Activated CD4-positive, alpha-beta T cell treated with anti-CD3 and anti-CD28 coated beads, Interleukin-2, amount 10 ng/mL, durations not matched to agents 24 days and 14 days (primary cell): ENCODE results near the gene SCAMP4. TPM values are rescaled to one million over a fixed set of nuclear protein-coding genes. Genes with fewer than 3 reads are reported as not detected.

Experiments used
- DNase-seq: peaks from one replicate; pipeline ENCODE4 v3.0.0; 2022
- H3K27ac Mint-ChIP-seq: one replicate; pipeline ENCODE4 v1.8.0; 2022; ENCODE audit warnings: mild to moderate bottlenecking, mixed read lengths
- H3K27me3 Mint-ChIP-seq: one replicate; pipeline ENCODE4 v1.8.0; 2022; ENCODE audit warnings: mixed read lengths
- H3K36me3 Mint-ChIP-seq: one replicate; pipeline ENCODE4 v1.8.0; 2022; ENCODE audit warnings: low read depth, mild to moderate bottlenecking, mixed read lengths
- H3K4me1 Mint-ChIP-seq: one replicate; pipeline ENCODE4 v1.8.0; 2021; ENCODE audit warnings: mixed read lengths
- H3K4me3 Mint-ChIP-seq: one replicate; pipeline ENCODE4 v1.8.0; 2022; ENCODE audit warnings: mild to moderate bottlenecking, moderate library complexity, mixed read lengths
- H3K9me3 Mint-ChIP-seq: one replicate; pipeline ENCODE4 v1.8.0; 2021; ENCODE audit warnings: mixed read lengths
- intact Hi-C: fragments of 100-400 bp; cut with micrococcal nuclease; formaldehyde crosslinking; loops from one replicate; pipeline ENCODE4 v1.15.1; 2023
- total RNA-seq: library from RNA; stranded (reverse); gene quantifications from 2 replicates; pipeline ENCODE4 v1.2.3, GENCODE V29; 2022

SCAMP4 gene
- total RNA-seq, 1 donor from 2014 or later, result 42.4 TPM

DNA sequence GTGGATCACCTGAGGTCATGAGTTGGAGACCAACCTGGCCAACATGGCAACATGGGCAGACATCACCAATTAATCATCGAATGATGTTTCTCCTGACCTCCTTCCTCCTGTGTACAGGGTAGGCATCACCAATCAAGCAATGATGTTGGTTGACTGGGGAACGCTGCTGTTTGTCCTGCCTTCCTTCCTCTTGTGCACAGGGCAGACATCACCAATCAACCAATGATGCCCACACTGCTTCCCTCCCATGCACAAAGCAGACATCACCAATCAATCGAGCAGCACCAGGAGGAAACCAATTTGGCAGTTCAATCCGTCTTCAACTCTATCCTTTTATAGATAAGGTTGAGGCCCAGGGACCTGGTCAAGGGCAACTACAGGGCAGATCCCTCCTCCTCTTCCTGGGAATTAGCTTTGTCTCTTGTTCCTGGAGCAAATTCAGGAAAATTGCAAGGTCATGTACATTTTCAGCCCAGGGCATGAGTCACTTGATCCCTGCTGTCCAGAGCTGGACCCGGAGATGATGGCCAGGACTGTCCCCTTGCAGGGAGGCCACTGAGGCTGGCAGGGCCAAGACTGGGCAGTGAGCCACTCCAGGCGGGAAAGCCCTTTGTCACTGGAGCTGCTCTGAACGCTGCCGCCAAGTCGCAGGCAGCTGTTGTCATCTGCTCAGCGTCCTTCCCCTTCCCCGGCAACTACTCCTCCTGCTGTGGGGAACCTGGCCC, 30.4 kb downstream of the SCAMP4 start:
- H3K36me3 Mint-ChIP-seq, result peaks cover 28% of the 10 kb centered on the region
- DNase-seq, result peak; percentile 73
- H3K9me3 Mint-ChIP-seq, result peaks cover 16% of the 10 kb centered on the region
- intact Hi-C loops, result no loop called here
- peaks cover 23% of the 10 kb centered on the region for H3K4me1 Mint-ChIP-seq
- H3K27me3 Mint-ChIP-seq, result no peaks in the 10 kb centered on the region
- H3K27ac Mint-ChIP-seq, result no peak overlapping the region
- H3K4me3 Mint-ChIP-seq, result no peak overlapping the region

DNA sequence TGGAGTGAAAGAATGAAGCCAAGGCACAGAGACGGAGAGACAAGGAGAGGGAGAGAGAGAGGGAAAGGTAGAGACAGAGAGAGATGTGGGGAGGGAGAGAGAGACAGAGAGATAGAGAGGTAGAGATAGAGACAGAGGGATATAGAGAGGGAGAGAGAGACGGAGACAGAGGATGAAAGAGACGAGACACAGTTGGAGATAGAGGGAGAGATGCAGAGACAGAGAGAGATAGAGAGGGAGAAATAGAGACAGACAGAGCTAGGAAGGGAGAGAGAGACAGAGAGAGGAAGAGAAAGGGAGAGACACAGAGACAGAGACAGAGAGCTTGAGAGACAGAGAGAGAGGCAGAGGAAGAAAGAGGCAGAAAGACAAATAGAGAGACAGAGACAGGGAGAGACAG, 31.2 kb downstream of the SCAMP4 start:
- intact Hi-C loops, result no loop called here
- peaks cover 15% of the 10 kb centered on the region for H3K9me3 Mint-ChIP-seq
- no peak overlapping the region for H3K4me3 Mint-ChIP-seq
- no peaks in the 10 kb centered on the region for H3K27me3 Mint-ChIP-seq
- peaks cover 28% of the 10 kb centered on the region for H3K36me3 Mint-ChIP-seq
- DNase-seq, result no peak
- H3K4me1 Mint-ChIP-seq, result peaks cover 23% of the 10 kb centered on the region
- peak overlapping the region; percentile 42 for H3K27ac Mint-ChIP-seq

GRCh38 chr19:1936916-1937610, 31.9 kb downstream of the SCAMP4 start:
- H3K4me1 Mint-ChIP-seq, result peaks cover 23% of the 10 kb centered on the region
- peak overlapping the region; percentile 42 for H3K27ac Mint-ChIP-seq
- peaks cover 10% of the 10 kb centered on the region for H3K9me3 Mint-ChIP-seq
- H3K4me3 Mint-ChIP-seq, result no peak overlapping the region
- no peaks in the 10 kb centered on the region for H3K27me3 Mint-ChIP-seq
- intact Hi-C loops, result no loop called here
- H3K36me3 Mint-ChIP-seq, result peaks cover 23% of the 10 kb centered on the region
- no peak for DNase-seq

- Mint-ChIP-seq H3K36me3 (peaks cover 24% of the 10 kb centered on the region), H3K9me3 (peaks cover 7% of the 10 kb centered on the region), H3K4me1 (peaks cover 26% of the 10 kb centered on the region), H3K27ac (no peak overlapping the region), H3K27me3 (no peaks in the 10 kb centered on the region), H3K4me3 (no peak overlapping the region)
- intact Hi-C loops, result no loop called here
- no peak for DNase-seq
Observed at GRCh38 chr19:1938071-1938470, 32.9 kb downstream of the SCAMP4 start.

DNA sequence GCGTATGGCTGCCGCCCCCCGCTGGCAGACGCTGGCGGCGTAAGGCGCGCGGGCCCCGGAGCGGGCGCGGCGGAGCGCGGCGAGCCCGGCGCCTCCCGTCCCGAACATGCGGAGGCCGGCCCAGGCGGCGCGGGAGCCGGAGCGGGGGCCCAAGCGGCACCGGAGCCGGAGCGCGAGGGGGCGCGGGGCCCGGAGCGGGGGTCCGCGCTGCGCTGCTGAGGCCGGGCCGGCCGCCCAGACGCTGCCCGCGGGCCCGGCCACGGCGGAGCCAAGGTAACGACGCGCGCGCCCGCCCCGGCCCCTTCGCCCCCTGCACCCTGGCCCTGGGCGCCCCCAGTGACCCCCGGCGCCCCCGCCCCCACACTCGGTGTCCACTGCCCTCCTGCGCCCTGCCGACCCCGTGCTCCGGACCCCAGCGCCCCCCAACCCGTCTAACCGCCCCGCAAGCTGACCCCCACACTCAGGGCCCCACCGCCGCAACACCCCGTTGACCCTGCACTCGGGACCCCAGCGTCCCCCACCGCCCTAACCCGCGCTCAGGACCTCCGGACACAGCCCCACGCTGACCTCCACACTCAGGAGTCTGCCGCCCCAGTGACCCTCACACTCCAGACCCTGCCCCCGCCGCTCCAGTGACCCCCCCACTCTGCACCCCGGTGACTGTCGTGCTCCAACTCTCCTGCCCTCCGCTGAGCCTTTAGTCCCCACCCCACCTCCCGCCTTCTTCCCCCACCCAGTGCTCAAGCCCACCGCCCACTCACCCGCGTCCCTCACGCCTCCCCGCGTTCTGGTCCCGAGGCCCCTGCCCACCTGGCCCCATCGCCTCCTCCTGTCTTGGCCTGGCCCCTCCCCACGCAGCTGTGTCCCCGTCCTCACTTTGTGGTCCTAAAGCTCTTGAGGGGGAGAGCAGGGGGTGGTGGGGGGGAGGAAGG, 36.2 kb downstream of the SCAMP4 start, which contains the start of gene CSNK1G2:
TSS of gene CSNK1G2 (plus strand) at position 27 of the 932 bp plus-strand sequence. CDS start 28,601 bp downstream, outside the sequence.
- intact Hi-C loops, result loop anchor here (1.0 to 2.0 kb wide), 3 partner anchors 36 to 101 kb away; partner anchors contain the start of genes ADAT3 and SCAMP4
- Mint-ChIP-seq H3K27me3 (no peaks in the 10 kb centered on the region), H3K4me1 (peaks cover 34% of the 10 kb centered on the region), H3K4me3 (peak within 1 kb of the TSS; percentile 92), H3K27ac (peak within 1 kb of the TSS; percentile 95), H3K9me3 (no peaks in the 10 kb centered on the region), H3K36me3 (peaks cover 16% of the 10 kb centered on the region)
- no peak for DNase-seq

DNA sequence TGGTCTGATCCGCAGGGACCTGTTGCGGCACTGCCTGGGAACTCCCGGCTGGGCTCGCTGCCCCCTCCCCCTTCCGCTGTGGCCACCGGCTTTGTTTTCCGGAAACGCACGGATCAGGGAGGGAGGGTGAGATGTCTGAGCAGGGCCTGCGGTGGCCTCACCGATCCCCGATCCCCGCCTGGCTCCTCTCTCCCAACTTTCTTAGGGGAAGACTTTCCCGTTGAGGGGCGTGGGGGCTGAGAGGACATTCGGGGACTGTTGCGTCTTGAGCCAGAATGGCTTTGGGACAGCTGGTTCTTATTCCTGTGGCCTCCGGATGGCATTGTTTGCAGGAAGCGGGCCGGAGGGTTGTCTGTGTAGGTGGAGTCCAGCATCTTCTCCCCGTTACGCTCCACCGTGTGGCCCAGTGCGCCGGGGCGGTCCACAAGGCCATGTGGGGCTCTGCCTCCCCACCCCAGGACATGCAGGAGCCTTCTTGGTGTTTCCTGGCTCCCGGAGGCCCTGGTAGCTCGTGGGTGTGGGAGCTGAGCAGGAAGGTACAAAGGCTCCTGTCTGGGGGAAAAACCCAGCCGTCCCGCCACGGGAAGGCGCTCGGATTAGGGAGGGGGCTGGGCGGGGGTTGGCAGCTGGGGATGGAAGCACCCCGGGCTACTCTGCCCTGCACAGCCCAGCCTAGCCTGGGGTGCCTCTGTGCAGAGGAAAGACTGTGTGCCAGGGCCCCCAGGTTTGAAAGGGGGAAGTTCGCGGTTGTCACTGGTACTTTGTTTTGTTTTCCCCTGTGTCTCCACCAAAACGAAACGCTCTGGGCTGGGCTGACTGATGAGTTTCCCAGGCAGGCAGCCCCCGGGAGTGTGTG, 37.1 kb downstream of the SCAMP4 start:
- H3K9me3 Mint-ChIP-seq, result no peaks in the 10 kb centered on the region
- no peaks in the 10 kb centered on the region for H3K27me3 Mint-ChIP-seq
- H3K4me1 Mint-ChIP-seq, result peaks cover 30% of the 10 kb centered on the region
- H3K36me3 Mint-ChIP-seq, result peaks cover 11% of the 10 kb centered on the region
- H3K27ac Mint-ChIP-seq, result peak overlapping the region; percentile 93
- peak; percentile 95 for DNase-seq
- intact Hi-C loops, result loop anchor here (2.0 kb wide), 2 partner anchors 66 to 100 kb away; no protein-coding TSS in a partner anchor
- H3K4me3 Mint-ChIP-seq, result peak overlapping the region; percentile 92

- H3K36me3 Mint-ChIP-seq, result peaks cover 11% of the 10 kb centered on the region
- H3K4me3 Mint-ChIP-seq, result peak overlapping the region; percentile 92
- DNase-seq, result no peak
- intact Hi-C loops, result loop anchor here (2.0 kb wide), 2 partner anchors 66 to 100 kb away; no protein-coding TSS in a partner anchor
- H3K4me1 Mint-ChIP-seq, result peaks cover 26% of the 10 kb centered on the region
- H3K9me3 Mint-ChIP-seq, result no peaks in the 10 kb centered on the region
- H3K27ac Mint-ChIP-seq, result peak overlapping the region; percentile 93
- no peaks in the 10 kb centered on the region for H3K27me3 Mint-ChIP-seq
Observed at GRCh38 chr19:1942934-1943555, 37.8 kb downstream of the SCAMP4 start.

DNA sequence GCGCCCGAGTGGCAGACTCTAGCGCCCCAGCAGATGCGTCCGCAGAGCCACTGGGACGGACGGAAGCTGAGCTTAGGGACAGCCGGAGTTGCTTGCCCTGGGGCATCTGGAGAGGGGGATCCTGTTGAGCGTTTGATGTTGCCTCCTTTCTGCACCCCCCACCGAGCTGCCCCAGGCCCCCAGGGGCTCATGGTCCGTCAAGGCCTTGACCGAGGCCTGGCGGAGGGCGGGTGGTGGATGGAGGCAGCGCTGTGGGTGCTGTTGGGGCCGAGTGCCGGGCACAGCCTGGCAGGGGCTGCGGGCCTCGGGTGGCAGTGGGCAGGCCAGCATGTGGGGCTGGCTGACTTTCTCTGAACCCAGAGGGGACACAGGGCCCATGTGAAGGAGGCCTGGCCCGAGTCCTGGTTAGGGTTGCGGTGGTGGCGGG, 38.5 kb downstream of the SCAMP4 start:
- Mint-ChIP-seq H3K4me3 (peak overlapping the region; percentile 92), H3K36me3 (peaks cover 11% of the 10 kb centered on the region), H3K4me1 (peaks cover 25% of the 10 kb centered on the region), H3K27ac (peak overlapping the region; percentile 93), H3K27me3 (no peaks in the 10 kb centered on the region), H3K9me3 (no peaks in the 10 kb centered on the region)
- intact Hi-C loops, result loop anchor here (2.0 kb wide), 2 partner anchors 67 to 99 kb away; no protein-coding TSS in a partner anchor
- no peak for DNase-seq

- no peak for DNase-seq
- H3K27me3 Mint-ChIP-seq, result no peaks in the 10 kb centered on the region
- H3K4me1 Mint-ChIP-seq, result peaks cover 27% of the 10 kb centered on the region
- H3K4me3 Mint-ChIP-seq, result peak overlapping the region; percentile 49
- H3K27ac Mint-ChIP-seq, result no peak overlapping the region
- H3K9me3 Mint-ChIP-seq, result no peaks in the 10 kb centered on the region
- H3K36me3 Mint-ChIP-seq, result peaks cover 14% of the 10 kb centered on the region
- intact Hi-C loops, result no loop called here
Observed at GRCh38 chr19:1944088-1944915, 39.1 kb downstream of the SCAMP4 start.

DNA sequence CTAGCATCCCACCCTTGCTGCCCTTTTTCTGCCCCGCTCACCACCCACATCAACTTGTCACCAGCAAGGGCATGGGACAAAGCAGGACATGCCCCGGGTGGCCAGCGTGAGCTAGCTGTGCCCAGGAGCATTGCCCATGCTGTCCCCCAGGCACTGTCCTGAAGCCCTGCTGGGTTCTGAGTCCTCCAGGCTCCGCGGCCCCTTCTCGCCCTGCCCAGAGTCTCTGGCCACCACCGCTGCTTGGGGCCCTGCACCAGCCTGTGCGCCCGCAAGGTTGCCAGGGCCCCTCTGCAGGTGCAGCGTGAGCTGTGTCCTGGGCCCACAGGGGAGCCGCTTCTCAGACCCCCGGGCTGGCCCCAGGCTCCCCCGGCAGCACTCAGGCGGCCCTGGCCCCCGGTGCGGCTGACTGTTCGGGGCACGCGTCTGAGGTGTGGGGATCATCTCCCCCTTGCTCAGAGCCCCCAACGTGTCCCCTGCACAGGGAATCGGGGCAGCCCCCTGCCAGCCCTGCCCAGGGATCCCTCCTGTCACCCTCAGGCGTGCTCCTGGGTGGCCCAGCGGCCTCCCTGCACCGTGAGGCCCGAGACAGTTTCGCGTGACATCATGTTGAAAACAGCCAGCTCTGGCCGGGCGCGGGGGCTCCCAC, 39.8 kb downstream of the SCAMP4 start:
- intact Hi-C loops, result no loop called here
- no peaks in the 10 kb centered on the region for H3K27me3 Mint-ChIP-seq
- no peaks in the 10 kb centered on the region for H3K9me3 Mint-ChIP-seq
- no peak for DNase-seq
- H3K36me3 Mint-ChIP-seq, result peaks cover 15% of the 10 kb centered on the region
- H3K4me1 Mint-ChIP-seq, result peaks cover 22% of the 10 kb centered on the region
- H3K4me3 Mint-ChIP-seq, result no peak overlapping the region
- no peak overlapping the region for H3K27ac Mint-ChIP-seq

DNA sequence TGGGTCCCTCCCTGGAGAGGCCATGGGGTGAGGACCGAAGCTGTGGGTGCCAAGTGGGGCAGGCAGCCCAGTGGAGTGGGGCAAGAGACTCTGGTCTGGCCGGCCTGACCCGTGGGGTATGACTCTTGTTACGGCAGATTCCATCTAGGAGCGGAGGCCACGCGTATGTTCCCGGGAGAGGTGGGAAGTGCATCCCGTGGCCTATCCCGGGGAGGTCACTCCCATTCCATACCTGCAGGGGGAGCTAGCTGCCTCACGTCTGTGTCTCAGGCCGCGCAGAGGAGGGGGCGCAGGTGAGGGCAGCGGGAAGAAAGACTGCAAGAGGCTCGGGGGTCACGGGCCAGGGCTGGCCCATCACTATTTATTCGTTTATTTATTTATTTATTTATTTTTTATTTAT, 40.7 kb downstream of the SCAMP4 start:
- peak; percentile 76 for DNase-seq
- Mint-ChIP-seq H3K9me3 (no peaks in the 10 kb centered on the region), H3K36me3 (peaks cover 23% of the 10 kb centered on the region), H3K4me3 (no peak overlapping the region), H3K27ac (peak overlapping the region; percentile 27), H3K4me1 (peaks cover 18% of the 10 kb centered on the region), H3K27me3 (no peaks in the 10 kb centered on the region)
- intact Hi-C loops, result no loop called here
